WTC11 (cell line): ENCODE measurements around the gene UBR4. TPM values are rescaled to one million over a fixed set of nuclear protein-coding genes. Genes with fewer than 3 reads are reported as not detected.
A peak's percentile ranks its signal among the peaks of the same experiment; 100 is the strongest.

Experiments used
- ATAC-seq: fragments of 200-7000 bp; cut with Tn5 transposase; 2 replicates; pipeline ENCODE4 v1.10.0; 2021; ENCODE audit warnings: mild to moderate bottlenecking, moderate library complexity
- CTCF ChIA-PET: fragments of 300-600 bp; sonication (Branson Sonifier 250); formaldehyde crosslinking; loops from one replicate; lab custom pipeline; 2021; ENCODE audit warnings: antibody characterized with exemption; lab: Charles Lee
- POLR2A ChIA-PET: fragments of 350-600 bp; sonication (Branson Sonifier 250); formaldehyde crosslinking; loops from one replicate; lab custom pipeline; 2021; ENCODE audit warnings: antibody characterized with exemption; lab: Charles Lee
- DNase-seq: peaks from one replicate; pipeline ENCODE4 v3.0.0; 2021; ENCODE audit warnings: low spot score
- H3K27ac Mint-ChIP-seq: 2 replicates; pipeline ENCODE4 v1.8.0; 2021; ENCODE audit warnings: mixed read lengths
- H3K27me3 Mint-ChIP-seq: 2 replicates; pipeline ENCODE4 v1.8.0; 2021; ENCODE audit warnings: low read depth, mild to moderate bottlenecking, moderate library complexity, mixed read lengths
- H3K36me3 Mint-ChIP-seq: 2 replicates; pipeline ENCODE4 v1.8.0; 2021; ENCODE audit warnings: mixed read lengths
- H3K4me1 Mint-ChIP-seq: 2 replicates; pipeline ENCODE4 v1.8.0; 2022; ENCODE audit warnings: mixed read lengths
- H3K4me3 Mint-ChIP-seq: 2 replicates; pipeline ENCODE4 v1.8.0; 2021; ENCODE audit warnings: mild to moderate bottlenecking, moderate library complexity, mixed read lengths
- H3K9me3 Mint-ChIP-seq: 2 replicates; pipeline ENCODE4 v1.8.0; 2021; ENCODE audit warnings: mixed read lengths
- CBFB ChIP-seq: sonication (generic); formaldehyde crosslinking; IDR thresholded peaks from 2 replicates; pipeline ENCODE4 v1.8.1; 2022; ENCODE audit warnings: mild to moderate bottlenecking, low read depth, missing genetic modification reagents
- ELF4 ChIP-seq: sonication (generic); formaldehyde crosslinking; IDR thresholded peaks from 2 replicates; pipeline ENCODE4 v1.8.1; 2022; ENCODE audit warnings: low read depth, mild to moderate bottlenecking, moderate library complexity, missing genetic modification reagents
- FOXK1 ChIP-seq: sonication (generic); formaldehyde crosslinking; IDR thresholded peaks from 2 replicates; pipeline ENCODE4 v1.8.0; 2022; ENCODE audit warnings: mild to moderate bottlenecking, moderate library complexity, missing genetic modification reagents
- JAZF1 ChIP-seq: fragments of 250-450 bp; sonication (Bioruptor Pico); IDR thresholded peaks from 2 replicates; pipeline ENCODE4 v1.9.0; 2021; ENCODE audit warnings: moderate library complexity, mild to moderate bottlenecking, inconsistent platforms
- JUN ChIP-seq: sonication (generic); formaldehyde crosslinking; IDR thresholded peaks from 2 replicates; pipeline ENCODE4 v1.8.0; 2023; ENCODE audit warnings: mild to moderate bottlenecking, missing genetic modification reagents
- NFE2L1 ChIP-seq: sonication (generic); formaldehyde crosslinking; IDR thresholded peaks from 2 replicates; pipeline ENCODE4 v1.8.1; 2023; ENCODE audit warnings: missing genetic modification reagents
- NR3C1 ChIP-seq: sonication (generic); formaldehyde crosslinking; conservative IDR thresholded peaks from 2 replicates; pipeline ENCODE4 v1.8.1; 2023; ENCODE audit warnings: low read depth, mild to moderate bottlenecking, missing genetic modification reagents
- SP1 ChIP-seq: sonication (generic); formaldehyde crosslinking; conservative IDR thresholded peaks from 2 replicates; pipeline ENCODE4 v1.8.1; 2022; ENCODE audit warnings: missing genetic modification reagents
- ZBTB21 ChIP-seq: sonication (generic); formaldehyde crosslinking; IDR thresholded peaks from 2 replicates; pipeline ENCODE4 v1.8.1; 2023; ENCODE audit warnings: mild to moderate bottlenecking, missing genetic modification reagents, borderline replicate concordance
- ZNF138 ChIP-seq: sonication (generic); formaldehyde crosslinking; conservative IDR thresholded peaks from 2 replicates; pipeline ENCODE4 v1.8.1; 2022; ENCODE audit warnings: mild to moderate bottlenecking, moderate library complexity, missing genetic modification reagents
- ZNF232 ChIP-seq: sonication (generic); formaldehyde crosslinking; IDR thresholded peaks from 2 replicates; pipeline ENCODE4 v1.8.0; 2022; ENCODE audit warnings: mild to moderate bottlenecking, missing genetic modification reagents
- ZNF396 ChIP-seq: fragments of 250-450 bp; sonication (Bioruptor Pico); IDR thresholded peaks from 2 replicates; pipeline ENCODE4 v1.8.0; 2021; ENCODE audit warnings: mild to moderate bottlenecking, moderate library complexity, borderline replicate concordance
- ZNF416 ChIP-seq: fragments of 250-450 bp; sonication (Bioruptor Pico); IDR thresholded peaks from 2 replicates; pipeline ENCODE4 v1.9.0; 2021; ENCODE audit warnings: mild to moderate bottlenecking, inconsistent platforms
- ZNF423 ChIP-seq: fragments of 250-450 bp; sonication (Bioruptor Pico); IDR thresholded peaks from 2 replicates; pipeline ENCODE4 v2.1.2; 2022; ENCODE audit warnings: mild to moderate bottlenecking, moderate library complexity
- total RNA-seq: library from RNA; stranded (reverse); gene quantifications from 3 replicates; pipeline ENCODE4 v1.2.3, GENCODE V29; 2021
- TF ChIP-seq, protein P1 (sequence below): sonication (generic); formaldehyde crosslinking; IDR thresholded peaks from 2 replicates; pipeline ENCODE4 v1.8.1; 2023; ENCODE audit warnings: mild to moderate bottlenecking, missing genetic modification reagents, borderline replicate concordance
- TF ChIP-seq, protein P2 (sequence below): sonication (generic); formaldehyde crosslinking; IDR thresholded peaks from 2 replicates; pipeline ENCODE4 v1.8.0; 2023; ENCODE audit warnings: mild to moderate bottlenecking, missing genetic modification reagents
- TF ChIP-seq, protein P3 (sequence below): sonication (generic); formaldehyde crosslinking; IDR thresholded peaks from 2 replicates; pipeline ENCODE4 v1.8.1; 2023; ENCODE audit warnings: mild to moderate bottlenecking, missing genetic modification reagents
- TF ChIP-seq, protein P4 (sequence below): fragments of 250-450 bp; sonication (Bioruptor Pico); conservative IDR thresholded peaks from 2 replicates; pipeline ENCODE4 v1.9.0; 2021; ENCODE audit warnings: mild to moderate bottlenecking

UBR4 gene
- total RNA-seq, 1 experiment from 2014 or later = 179 TPM

DNA sequence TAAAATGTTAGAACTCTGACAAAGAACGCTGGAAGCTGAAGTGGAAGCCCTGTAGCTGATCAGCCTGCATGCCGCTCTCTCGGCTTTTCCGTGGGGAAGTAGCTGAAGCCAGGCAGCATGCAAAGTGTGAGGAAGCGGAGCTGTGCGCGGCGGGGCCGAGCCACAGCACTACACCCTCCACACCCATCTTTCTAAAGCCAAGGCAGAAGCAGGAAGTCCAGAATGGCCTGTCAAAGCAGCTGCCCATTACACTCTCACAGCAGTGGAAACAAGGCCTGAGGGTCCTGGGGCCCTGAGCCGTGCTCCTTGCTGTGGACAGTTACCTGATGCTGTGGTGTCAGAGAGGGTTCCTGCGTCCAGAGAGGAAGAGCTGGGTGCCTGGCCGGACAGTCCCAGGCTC, 69.6 kb downstream of the UBR4 start (continued):
- TF ChIP-seq, protein P1, sequence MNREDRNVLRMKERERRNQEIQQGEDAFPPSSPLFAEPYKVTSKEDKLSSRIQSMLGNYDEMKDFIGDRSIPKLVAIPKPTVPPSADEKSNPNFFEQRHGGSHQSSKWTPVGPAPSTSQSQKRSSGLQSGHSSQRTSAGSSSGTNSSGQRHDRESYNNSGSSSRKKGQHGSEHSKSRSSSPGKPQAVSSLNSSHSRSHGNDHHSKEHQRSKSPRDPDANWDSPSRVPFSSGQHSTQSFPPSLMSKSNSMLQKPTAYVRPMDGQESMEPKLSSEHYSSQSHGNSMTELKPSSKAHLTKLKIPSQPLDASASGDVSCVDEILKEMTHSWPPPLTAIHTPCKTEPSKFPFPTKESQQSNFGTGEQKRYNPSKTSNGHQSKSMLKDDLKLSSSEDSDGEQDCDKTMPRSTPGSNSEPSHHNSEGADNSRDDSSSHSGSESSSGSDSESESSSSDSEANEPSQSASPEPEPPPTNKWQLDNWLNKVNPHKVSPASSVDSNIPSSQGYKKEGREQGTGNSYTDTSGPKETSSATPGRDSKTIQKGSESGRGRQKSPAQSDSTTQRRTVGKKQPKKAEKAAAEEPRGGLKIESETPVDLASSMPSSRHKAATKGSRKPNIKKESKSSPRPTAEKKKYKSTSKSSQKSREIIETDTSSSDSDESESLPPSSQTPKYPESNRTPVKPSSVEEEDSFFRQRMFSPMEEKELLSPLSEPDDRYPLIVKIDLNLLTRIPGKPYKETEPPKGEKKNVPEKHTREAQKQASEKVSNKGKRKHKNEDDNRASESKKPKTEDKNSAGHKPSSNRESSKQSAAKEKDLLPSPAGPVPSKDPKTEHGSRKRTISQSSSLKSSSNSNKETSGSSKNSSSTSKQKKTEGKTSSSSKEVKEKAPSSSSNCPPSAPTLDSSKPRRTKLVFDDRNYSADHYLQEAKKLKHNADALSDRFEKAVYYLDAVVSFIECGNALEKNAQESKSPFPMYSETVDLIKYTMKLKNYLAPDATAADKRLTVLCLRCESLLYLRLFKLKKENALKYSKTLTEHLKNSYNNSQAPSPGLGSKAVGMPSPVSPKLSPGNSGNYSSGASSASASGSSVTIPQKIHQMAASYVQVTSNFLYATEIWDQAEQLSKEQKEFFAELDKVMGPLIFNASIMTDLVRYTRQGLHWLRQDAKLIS = no peak

DNA sequence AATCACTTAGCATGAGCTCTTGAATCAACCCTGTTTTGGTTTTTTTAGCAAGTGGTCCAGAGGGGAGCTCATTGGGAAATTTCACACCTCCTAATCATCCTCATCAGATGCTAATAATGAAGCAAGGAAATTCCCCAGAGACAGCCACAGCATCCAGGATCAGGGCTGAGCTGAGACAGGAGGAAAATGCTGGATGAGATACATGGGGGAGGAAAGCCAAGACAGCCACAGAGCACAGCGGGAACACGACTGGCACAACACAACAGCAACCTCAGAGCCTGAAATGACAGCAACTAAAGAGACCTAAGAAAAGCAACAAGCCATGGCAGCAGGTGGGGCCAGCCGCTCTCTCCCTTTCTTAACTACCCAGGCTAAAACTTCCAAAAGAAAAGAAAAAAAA, 70.4 kb downstream of the UBR4 start:
- peaks cover 94% of the 10 kb centered on the region for H3K36me3 Mint-ChIP-seq
- H3K27me3 Mint-ChIP-seq = no peaks in the 10 kb centered on the region
- no peak overlapping the region for H3K4me3 Mint-ChIP-seq
- peaks cover 12% of the 10 kb centered on the region for H3K9me3 Mint-ChIP-seq
- DNase-seq (no peak), ATAC-seq (peak; percentile 30)
- CTCF ChIA-PET = no interaction called here
- TF ChIP-seq ZNF138 = no peak
- TF ChIP-seq SP1 (CRISPR knock-in tag) = no peak
- TF ChIP-seq ZNF396 (CRISPR knock-in tag) = no peak
- TF ChIP-seq ZNF416 (CRISPR knock-in tag) = no peak
- TF ChIP-seq, protein P2, sequence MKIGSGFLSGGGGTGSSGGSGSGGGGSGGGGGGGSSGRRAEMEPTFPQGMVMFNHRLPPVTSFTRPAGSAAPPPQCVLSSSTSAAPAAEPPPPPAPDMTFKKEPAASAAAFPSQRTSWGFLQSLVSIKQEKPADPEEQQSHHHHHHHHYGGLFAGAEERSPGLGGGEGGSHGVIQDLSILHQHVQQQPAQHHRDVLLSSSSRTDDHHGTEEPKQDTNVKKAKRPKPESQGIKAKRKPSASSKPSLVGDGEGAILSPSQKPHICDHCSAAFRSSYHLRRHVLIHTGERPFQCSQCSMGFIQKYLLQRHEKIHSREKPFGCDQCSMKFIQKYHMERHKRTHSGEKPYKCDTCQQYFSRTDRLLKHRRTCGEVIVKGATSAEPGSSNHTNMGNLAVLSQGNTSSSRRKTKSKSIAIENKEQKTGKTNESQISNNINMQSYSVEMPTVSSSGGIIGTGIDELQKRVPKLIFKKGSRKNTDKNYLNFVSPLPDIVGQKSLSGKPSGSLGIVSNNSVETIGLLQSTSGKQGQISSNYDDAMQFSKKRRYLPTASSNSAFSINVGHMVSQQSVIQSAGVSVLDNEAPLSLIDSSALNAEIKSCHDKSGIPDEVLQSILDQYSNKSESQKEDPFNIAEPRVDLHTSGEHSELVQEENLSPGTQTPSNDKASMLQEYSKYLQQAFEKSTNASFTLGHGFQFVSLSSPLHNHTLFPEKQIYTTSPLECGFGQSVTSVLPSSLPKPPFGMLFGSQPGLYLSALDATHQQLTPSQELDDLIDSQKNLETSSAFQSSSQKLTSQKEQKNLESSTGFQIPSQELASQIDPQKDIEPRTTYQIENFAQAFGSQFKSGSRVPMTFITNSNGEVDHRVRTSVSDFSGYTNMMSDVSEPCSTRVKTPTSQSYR (CRISPR knock-in tag) = no peak
- no peak for TF ChIP-seq ZNF232 (CRISPR knock-in tag)
- TF ChIP-seq, protein P3, sequence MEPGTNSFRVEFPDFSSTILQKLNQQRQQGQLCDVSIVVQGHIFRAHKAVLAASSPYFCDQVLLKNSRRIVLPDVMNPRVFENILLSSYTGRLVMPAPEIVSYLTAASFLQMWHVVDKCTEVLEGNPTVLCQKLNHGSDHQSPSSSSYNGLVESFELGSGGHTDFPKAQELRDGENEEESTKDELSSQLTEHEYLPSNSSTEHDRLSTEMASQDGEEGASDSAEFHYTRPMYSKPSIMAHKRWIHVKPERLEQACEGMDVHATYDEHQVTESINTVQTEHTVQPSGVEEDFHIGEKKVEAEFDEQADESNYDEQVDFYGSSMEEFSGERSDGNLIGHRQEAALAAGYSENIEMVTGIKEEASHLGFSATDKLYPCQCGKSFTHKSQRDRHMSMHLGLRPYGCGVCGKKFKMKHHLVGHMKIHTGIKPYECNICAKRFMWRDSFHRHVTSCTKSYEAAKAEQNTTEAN (CRISPR knock-in tag) = no peak
- no peak for TF ChIP-seq ZNF423
- no peak for TF ChIP-seq FOXK1 (CRISPR knock-in tag)
- TF ChIP-seq, protein P1 = no peak
- TF ChIP-seq ZBTB21 (CRISPR knock-in tag) = no peak
- TF ChIP-seq, protein P4, sequence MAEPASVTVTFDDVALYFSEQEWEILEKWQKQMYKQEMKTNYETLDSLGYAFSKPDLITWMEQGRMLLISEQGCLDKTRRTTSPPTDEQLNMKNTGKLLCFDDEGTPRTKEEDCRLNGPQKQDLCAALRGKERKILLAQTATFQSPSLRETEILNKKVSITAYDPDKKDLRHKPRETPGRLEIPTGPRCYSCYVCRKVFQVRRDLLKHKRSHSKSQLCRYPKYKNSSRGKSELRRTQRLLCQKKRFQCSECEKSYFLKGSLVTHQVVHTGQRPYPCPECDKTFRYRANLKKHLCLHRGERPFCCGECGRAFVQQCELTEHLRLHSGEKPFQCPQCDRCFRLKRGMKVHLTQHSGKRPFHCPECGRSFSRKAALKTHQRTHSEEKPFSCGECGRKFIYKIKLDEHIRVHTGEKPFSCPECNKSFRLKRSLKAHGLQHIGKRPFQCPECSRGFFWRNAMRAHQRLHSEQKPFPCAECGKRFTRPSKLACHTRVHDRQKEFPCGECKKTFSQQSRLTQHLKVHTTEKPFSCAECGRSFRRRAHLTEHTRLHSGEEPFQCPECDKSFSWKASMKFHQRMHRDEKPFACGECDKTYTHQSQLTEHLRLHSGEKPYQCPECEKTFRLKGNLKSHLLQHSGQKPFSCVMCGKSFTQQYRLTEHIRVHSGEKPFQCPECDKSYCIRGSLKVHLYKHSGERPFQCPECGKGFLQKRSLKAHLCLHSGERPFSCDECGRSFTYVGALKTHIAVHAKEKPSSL (CRISPR knock-in tag) = no peak
- TF ChIP-seq JUN (CRISPR knock-in tag) = no peak
- no peak for TF ChIP-seq NR3C1 (CRISPR knock-in tag)
- TF ChIP-seq CBFB (CRISPR knock-in tag) = no peak
- TF ChIP-seq JAZF1 (CRISPR knock-in tag) = no peak
- no peak for TF ChIP-seq NFE2L1 (CRISPR knock-in tag)
- no peak for TF ChIP-seq ELF4 (CRISPR knock-in tag)
- POLR2A ChIA-PET = no interaction called here
- peak overlapping the region; percentile 15; the same call in 1 of the 2 replicates for H3K27ac Mint-ChIP-seq
- H3K4me1 Mint-ChIP-seq = peaks cover 11% of the 10 kb centered on the region
